SHP77 (cell line): ENCODE measurements around the gene BEND6.

ENCODE experiments used
- DNase-seq, 2 experiments: peaks; one replicate each; lab custom pipeline; 2025; lab: John Stamatoyannopoulos, UW

The BEND6 gene, protein sequence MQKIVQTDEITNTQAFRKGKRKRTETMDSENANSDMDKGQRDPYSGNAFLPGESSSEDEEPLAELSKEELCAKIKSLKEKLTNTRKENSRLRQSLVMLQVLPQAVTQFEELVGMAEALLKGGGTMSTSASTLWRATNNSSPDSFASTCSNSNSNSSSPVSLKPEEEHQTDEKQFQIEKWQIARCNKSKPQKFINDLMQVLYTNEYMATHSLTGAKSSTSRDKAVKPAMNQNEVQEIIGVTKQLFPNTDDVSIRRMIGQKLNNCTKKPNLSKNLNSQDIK

DNA sequence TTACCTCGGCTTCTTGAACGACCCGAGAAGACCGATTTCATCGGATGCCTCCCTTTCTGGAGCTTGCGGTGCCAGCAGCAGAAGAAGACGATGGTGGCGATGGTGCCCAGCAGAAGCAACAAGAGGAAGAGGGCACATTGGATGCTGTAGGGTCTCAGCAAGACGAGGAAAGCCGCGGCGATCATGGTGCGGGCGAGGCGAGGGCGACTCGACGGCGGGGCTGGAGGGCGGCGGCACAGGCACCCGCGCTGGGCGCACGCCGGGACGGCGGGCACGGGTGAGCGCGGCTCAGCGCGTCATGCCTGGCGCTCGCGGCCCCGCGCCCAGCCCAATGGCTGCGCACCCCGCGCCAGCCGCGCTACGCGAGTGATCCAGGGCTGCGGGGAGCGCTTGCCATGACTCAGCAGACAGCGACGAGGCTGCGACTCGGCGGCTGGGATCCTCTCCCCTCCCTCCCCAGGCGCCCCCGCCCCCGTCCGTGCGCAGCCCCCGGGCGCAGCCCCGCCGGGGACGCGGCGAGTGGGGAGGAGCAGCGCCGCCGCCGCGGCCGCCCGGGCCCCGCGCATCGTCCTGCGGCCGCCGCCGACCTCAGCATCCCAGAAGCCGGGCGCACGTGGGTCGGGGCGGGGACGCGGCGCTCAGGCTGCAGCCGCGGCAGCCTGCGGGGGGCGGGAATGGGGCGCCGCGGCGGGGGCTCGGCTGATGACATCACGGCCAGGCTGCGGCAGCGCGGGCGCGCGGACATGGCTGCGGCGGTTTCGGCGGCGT is at the start of gene BEND6:
Gene BEND6, plus strand, starts transcription at position 705 of the 768 bp plus-strand sequence. CDS start 26,704 bp downstream, outside the sequence.
- peak; percentile 57 to 72 for DNase-seq

DNA sequence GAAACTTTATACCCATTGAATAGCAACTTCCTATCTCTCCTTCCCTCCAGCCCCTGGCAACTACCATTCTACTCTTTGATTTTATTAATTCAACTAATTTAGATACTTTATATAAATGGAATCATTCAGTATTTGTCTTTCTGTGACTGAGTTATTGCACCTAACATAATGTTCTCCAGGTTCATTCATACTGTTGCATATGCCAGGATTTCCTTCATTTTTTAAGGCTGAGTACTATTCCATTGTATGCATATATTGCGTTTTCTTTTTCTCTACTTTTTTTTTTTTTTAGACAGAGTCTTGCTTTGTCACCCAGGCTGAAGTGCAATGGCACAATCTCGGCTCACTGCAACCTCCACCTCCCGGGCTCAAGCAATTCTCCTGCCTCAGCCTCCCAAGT is 49.5 kb upstream of the BEND6 start:
- no peak for DNase-seq

DNA sequence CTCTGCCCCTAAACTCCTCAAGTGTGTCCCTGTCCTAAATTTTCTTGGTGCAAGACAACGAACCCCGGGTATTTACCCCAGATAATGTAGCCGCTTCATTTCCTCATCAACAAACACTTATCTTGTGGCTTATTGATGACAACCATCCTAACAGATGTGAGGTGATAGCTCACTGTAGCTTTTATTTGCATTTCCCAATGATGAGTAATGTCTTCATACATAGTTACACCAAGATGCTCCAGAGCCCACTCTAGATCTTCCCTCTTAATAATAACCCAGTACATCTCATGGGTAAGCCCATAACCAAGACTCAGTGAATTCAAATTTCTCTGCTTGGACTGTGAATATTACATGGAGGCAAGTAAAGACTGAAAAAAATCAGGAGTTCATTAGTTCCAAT is 48.2 kb upstream of the BEND6 start:
- no peak for DNase-seq

DNA sequence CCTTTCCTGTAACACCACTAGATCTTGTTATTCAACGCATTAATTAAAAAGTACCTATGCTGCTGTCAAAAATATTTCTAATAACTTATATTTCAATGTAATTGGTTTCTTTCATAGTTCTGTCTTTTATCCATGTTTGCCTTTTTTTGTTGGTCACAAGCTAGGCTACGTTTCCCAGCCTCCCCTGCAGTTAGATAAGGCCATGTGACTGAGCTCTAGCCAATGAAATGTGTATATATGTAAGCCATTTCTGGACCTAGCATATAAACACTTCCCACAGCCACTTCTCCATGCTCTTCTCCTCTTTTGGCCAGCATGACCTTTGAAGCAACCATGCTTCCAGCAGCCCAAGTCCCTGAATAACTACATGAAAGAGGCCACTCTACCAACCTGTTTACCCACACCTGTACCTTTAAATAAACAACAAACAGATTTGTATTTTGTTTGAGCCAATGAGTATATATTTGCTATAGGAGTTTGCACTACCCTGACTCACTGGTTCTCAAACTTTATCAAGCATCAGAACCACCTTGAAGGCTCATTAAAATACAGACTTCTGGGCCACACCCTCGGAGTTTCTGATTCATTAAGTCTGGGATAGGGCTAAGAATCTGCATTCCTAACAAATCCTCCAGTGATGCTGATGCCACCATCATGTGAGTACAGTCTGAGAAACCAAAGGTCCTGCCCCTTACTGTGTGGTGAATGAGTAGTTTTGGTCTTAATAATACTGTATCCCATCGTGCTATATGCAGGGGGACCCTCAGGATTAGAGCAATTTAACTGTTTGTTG is 45.6 kb upstream of the BEND6 start:
- DNase-seq, result no peak

DNA sequence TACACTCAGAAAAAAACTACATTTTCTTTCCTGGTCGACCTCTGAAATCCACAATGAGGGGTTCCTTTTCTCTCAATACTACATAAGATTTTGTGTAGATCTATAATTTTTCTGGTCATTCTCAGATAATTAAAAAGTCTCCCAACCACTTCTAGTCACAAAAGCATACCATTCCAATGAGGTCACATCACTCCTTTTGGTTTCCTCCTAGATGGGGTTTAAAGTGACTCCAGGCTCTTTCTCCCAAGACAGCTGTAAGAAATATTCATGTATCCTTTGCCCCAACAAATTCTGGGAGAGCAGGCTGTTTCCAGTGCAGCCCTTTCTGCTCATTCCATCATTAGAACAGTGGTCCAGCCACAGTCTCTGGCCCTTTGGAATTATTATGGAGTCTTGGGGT is 43.1 kb upstream of the BEND6 start:
- DNase-seq, result no peak

DNA sequence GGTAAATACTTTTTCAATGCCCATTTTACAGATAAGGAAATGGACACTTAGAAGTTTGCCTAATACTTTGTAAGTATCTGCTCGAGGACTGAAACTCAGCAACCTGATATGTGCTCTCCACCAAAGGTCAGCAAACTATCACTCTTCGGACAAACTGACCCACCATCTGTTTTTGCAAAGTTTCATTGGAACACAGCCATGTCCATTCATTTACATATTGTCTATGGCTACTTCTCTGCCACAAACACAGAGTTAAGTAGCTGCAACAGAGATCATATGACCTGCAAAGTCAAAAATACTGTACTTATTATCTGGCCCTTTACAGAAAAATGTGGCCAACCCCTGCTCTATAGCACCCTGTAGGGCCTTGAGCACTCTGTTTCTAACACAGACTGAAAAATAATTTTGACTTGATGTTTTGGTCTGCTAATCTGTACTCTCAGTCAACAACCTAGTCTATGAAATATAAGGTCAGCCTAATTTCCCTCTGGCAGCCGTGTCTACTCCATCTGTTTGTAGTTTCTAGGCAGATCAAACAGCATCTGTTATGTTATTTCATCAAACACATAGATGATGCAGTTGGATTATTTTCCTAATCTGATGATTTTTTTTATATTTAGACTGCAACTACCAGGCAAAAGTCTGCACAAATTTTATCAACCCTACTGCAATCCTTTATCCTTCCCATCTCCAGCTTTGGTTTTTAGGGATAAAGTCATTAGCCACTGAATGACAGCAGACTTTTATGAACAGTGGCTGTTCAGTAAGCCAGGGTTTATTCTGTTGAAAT is 41.4 kb upstream of the BEND6 start:
- DNase-seq, result no peak

DNA sequence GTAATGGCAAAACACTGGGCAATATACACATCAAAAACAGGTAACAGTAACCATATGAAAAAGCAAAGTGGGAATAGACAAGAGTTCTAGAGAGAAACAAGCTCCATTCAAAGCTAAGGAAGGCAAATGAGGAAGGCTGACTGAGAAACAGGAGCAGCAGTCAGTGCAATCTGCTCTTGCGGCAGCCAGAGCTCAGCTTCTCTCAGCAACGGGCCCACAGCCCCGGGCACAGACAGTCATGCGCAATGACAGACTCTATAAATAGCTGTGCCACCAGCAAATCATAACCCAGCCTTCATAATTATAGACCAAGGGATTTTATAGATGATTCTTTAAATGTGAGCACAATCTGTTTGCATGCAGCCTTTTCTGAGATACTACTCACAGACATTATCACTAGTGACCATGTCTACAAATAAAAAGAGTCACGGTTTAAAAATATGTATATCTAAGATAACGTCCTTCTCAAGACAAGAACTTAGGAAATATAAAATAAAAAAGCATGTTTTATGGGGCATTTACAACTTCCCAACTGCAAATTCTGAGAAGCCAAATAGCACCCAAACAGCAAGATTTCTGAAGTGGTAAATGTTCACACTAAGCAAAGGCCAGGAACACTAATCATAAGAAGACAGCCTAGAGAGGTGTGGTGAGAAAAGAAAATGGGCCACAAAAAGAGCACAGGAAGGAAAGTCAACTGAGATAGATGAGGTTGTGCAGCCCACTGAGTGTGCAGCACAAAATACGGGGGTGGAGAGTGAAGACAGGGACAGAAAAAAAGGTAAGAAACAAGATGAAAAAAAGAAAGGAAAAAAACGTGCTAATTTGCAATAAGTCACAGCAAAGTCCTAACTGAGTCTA is 39.9 kb upstream of the BEND6 start:
- peak in 1 of 2 experiments; percentile 42 for DNase-seq

DNA sequence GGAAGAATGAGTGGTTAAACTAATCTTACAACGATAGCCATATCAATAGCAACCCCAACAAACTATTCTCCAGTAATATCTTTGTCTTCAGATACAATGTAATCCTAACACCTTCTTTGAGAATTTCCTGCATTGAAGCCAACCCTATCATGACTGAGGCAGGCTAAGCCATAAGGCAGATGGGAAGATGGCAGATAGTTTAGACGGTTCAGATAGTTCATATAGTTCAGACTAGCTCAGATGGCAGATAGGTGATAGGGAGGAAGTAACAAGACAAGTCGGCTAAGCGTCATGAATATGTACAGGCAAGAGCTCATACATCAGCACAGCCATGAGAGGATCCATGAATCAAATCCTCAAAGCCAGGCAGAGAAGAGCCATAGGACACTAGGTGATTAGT is 39.1 kb upstream of the BEND6 start:
- DNase-seq, result no peak

DNA sequence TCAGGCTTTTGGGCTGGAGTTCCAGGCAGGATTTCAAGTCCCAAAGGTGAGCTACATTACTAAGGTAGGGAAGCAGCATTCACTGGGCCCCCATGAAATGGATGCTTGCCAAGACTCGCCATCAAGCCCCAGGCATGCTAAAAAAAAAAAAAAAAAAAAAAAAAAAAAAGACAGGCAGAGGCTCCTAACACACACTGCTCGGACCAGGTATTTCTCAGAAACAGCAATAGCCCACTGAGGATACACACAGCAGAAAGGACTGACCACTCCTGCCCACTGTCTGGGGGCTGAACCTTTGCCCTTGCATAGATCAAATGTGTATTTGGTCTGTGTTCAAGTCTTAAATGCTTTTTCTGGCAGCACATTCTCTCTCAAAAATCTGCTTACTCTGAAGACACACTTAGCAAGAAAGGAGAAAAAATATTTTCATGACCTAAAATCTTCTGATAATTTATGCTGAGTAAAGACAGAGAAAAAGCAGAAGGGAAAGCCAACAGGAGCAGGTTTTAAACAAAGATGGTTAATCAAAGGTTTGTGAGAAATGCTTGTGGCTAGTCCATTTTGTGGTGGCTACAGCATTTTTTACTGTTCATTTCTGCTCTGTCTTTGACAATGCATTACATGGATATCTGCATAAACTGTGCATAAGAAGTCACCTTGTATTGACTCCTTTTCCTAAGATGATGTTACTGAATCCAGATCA is 37.9 kb upstream of the BEND6 start:
- DNase-seq, result no peak

DNA sequence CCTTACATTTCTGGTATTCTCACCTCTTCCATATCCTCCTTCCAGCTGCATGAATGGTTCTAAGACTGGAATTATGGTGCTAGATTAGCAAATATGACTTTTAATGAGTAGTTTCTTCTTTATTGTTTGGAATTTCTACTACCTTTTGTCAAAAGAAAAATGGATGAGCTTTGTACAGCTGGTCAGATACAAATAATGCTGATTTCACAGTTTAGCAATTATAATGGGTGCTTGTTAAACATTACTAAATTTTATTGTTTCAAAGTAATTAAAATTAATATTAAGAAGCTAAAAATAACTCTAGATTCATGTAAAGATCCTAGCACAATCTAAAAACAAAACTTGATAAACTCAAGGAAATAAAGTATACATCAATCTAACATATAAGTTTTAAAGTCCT is 32.3 kb upstream of the BEND6 start:
- no peak for DNase-seq

DNA sequence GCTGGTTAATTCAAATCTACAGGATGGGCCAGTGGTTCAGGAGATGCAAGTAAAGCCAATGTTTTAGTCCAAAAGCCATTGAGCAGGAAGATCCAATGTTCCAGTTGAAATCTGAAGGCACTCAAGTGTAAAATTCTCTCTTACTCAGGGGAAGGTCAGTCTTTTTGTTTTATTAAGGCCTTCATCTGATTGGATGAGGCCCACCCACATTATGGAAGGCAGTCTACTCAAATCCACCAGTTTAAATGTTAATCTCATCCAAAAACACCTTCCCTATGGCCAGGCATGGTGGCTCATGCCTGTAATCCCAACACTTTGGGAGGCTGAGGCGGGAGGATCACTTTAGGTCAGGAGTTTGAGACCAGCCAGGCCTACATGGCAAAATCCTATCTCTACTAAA is 31.3 kb upstream of the BEND6 start:
- DNase-seq, result no peak

DNA sequence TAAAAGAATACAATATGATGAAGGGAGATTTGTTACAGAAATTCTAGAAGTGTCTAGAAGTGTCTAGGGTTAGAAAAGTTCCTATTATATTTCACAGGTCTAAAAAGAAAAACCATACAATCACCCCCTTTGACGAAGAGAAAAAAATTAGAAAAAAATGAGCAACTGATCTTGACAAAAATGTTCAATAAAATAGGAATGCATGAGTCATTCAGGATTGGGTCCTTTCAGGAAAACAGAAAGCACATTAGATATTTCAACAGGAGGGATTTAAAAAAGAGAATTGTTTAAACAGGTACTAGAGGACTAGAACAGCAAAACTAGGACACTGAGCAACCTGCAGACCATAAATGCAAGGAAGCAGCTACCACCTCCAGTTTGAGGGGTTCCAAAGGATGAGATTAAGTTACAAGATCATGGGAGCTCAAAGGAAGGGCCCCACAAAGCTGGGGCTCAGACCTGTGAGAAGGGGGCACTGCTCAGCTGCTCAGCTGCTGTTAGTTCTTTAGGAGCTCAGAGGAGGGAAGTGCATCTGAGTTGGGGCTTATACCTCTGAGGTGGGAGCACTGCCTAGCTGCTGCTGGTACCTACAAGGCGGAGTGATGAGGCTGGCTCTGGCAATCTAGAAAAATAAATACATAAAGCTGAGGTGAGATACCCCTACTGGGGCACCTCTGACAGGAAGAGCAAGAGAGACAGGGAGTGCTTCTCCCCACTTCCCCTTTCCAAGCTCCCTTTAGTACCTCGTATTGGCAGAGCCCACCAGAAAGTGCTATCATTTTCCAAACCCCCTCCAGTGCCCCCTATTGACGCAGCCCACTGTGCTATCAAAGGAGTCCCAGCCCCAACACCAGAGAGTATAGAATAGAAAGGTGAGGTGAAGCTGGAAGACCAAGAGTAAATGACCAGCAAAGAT is 27.1 kb upstream of the BEND6 start:
- no peak for DNase-seq

DNA sequence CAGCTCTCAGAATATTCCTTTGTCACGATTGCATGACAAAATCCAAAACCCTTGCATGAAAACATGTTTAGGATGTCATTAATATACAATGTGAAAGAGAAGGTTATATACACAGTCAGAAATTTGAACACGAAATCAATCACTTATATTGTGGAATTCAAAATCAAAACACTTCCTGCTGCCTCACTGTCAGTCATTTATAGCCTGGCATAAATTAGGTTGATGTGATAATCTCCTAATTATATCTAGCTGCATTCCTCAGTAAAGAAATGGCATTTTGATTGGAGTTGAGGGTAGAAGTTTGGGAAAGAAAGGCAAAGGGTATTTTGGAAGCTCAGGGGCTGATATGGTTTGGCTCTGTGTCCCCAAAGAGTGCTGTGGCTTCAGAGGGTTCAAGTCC is 24.1 kb upstream of the BEND6 start:
- no peak for DNase-seq

DNA sequence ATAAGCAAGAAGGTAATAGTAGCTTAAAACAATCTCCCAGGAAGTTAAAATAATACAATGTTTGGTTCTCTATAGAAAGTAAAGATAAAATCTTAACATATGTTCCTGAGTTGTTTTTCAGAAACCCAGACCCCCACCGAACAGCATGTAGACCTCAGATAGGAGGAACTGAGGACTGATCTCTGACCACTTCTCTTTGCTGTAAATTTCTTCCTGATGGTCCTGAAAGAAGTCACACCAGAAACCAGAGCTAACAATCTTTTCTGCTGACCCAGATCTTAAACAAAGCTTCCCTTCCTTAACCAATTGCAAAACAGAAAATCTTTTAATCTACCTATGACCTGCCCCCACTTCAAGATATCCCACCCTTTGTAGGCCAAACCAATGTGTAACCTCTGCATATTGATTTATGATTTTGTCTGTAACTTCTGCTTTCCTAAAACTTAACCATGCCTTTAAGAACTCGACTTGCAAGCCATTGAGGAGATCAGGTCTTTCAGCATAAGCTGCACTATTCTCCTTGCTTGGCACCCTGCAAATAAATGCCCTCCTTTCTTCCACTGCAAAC is 21.9 kb upstream of the BEND6 start:
- DNase-seq, result no peak

DNA sequence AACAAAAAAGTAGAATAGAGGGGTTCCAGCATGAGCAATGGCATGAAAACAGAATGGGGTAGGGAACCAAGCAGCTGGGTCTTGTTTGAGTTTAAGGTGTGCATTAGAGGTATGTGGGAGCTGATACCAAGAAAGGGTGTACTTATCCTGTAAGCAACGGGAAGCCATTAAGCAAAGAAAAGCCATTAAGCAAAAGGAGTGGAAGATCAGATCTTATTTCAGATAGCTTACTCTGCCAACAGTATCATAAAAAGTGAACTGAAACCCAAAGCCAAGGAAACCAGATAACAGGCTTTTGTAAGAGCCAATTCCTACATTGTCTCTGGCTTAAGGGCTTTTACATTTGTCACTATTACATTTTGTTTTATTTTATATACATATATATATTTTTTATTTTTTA is 21.3 kb upstream of the BEND6 start:
- no peak for DNase-seq

DNA sequence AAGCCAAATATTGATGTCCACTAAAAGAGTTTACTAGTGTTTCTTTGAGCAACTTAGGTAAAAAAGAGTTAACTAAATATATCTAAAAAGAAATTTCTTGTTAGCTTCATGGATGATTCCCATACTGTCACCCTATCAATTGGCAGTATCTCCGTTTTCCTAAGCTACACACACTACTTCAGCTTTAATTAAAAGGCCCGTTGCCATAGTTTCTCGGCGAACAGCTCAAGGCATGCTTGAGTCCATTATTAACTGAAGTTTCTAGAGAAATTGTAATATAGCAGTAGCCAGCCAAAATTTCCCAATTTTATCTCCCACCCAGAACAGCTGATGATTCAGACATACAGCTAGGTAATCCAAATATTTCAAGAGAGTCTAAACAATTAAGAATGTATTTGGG is 20.0 kb upstream of the BEND6 start:
- no peak for DNase-seq

DNA sequence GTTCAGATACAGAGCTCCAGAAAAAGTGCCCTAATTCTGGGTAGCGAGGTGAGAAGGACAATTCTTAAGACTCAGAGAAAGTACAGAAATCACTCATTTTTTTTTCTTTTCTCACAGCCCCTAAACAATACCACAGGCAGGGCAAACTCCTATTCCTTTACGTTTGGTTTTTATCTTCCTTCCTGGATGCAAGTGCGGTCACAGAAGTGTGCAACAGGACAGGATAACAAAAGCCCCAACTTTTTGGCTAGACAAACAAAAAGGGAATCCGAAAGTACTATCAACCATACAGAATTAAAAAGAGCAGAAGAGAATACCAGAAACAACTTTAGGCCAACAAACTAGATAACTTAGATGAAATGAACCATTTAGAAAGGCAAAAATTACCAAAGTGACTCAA is 18.4 kb upstream of the BEND6 start:
- DNase-seq, result no peak

DNA sequence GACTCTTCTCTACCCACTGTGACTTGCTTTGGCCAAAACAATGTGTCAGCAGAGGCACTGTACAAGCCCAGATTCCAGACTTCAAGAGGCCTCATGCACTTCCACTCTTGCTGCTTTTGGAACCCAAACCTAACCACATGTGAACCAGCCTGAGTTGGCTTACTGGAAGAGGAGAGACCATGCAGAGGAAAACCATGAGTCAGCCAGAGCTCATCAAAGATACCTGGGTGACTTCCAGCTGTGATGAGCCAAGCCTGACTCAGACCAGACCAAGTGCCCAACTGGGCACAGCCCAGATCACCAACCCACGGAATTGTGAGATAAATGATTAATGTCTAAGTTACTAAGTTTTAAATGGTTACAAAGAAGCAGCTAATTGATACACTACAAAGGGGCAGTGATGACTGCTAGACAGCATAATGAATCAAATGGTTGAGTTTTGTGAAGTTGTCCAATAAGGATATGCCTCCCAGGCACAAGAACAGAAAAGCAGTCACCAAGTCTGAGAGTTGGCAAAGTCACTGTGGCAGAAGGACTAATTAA is 16.2 kb upstream of the BEND6 start:
- DNase-seq, result no peak

DNA sequence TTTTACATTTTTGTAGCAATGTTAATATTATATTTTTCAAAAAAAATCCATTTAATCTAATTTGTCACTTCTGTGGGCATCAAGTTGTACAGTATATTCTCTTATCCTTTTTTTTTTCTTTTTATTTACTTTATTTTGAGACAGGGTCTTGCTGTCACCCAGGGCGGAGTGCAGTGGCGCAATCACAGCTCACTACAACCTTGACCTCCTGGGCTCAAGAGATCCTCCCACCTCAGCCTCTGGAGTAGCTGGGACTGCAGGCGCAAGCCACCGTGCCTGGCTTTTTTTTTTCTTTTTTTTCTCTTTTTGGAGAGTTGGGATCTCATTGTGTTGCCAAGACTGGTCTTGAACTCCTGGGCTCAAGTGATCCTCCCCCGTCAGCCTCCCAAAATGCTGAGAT is 14.4 kb upstream of the BEND6 start:
- no peak for DNase-seq
